Nephron (organoid): ENCODE measurements around the gene SRC.
"Not testable (repeated sequence)": the region's sequence is repeated elsewhere in the genome, so short reads cannot be mapped to it uniquely, and the experiment has no call there.

Source experiments
- H3K27ac Mint-ChIP-seq, 3 experiments: 2 replicates each; pipeline ENCODE4 v1.8.0; 2020; ENCODE audit warnings: mixed read lengths in 3 of 3, mild to moderate bottlenecking in 2 of 3, moderate library complexity in 1 of 3
- H3K27me3 Mint-ChIP-seq: 2 replicates; pipeline ENCODE4 v1.8.0; 2021; ENCODE audit warnings: low read depth, mild to moderate bottlenecking, moderate library complexity, mixed read lengths
- H3K36me3 Mint-ChIP-seq: 2 replicates; pipeline ENCODE4 v1.8.0; 2020; ENCODE audit warnings: low read depth, mixed read lengths
- H3K4me1 Mint-ChIP-seq: 2 replicates; pipeline ENCODE4 v1.8.0; 2020; ENCODE audit warnings: mixed read lengths
- H3K4me3 Mint-ChIP-seq, 3 experiments: 2 replicates each; pipeline ENCODE4 v1.8.0; 2020; ENCODE audit warnings: mild to moderate bottlenecking in 3 of 3, mixed read lengths in 3 of 3, moderate library complexity in 2 of 3
- H3K9me3 Mint-ChIP-seq: 2 replicates; pipeline ENCODE4 v1.8.0; 2020; ENCODE audit warnings: mixed read lengths
- CTCF ChIP-seq, 3 experiments: fragments of 200-600 bp; sonication (generic); IDR thresholded peaks; one replicate each; pipeline ENCODE4 v1.5.0; 2021; ENCODE audit warnings: antibody characterized with exemption in 3 of 3; ENCODE audit not compliant: unreplicated experiment in 3 of 3

SRC gene

GRCh38 chr20:37334450-37334849 lies 11.5 kb upstream of the SRC start:
- no peaks in the 10 kb centered on the region for H3K9me3 Mint-ChIP-seq
- H3K27me3 Mint-ChIP-seq = peaks cover 3% of the 10 kb centered on the region
- no peak overlapping the region for H3K27ac Mint-ChIP-seq
- no peaks in the 10 kb centered on the region for H3K36me3 Mint-ChIP-seq
- peaks cover 36% of the 10 kb centered on the region for H3K4me1 Mint-ChIP-seq
- no peak overlapping the region for H3K4me3 Mint-ChIP-seq
- TF ChIP-seq CTCF (IDR thresholded peaks at IDR 0.05; ENCODE audit: unreplicated experiment in 3 of 3) = no peak

- H3K4me3 Mint-ChIP-seq = peak overlapping the region in 2 of 3 experiments; percentile 7 to 28
- H3K27me3 Mint-ChIP-seq = peaks cover 9% of the 10 kb centered on the region
- H3K36me3 Mint-ChIP-seq = no peaks in the 10 kb centered on the region
- H3K4me1 Mint-ChIP-seq = peaks cover 37% of the 10 kb centered on the region
- H3K9me3 Mint-ChIP-seq = no peaks in the 10 kb centered on the region
- TF ChIP-seq CTCF (IDR thresholded peaks at IDR 0.05; ENCODE audit: unreplicated experiment in 3 of 3) = no peak
- peak overlapping the region; percentile 9 to 36 (median 15) for H3K27ac Mint-ChIP-seq
These were observed 10.1 kb upstream of the SRC start for GRCh38 chr20:37335642-37336368.

- peaks cover 12% of the 10 kb centered on the region for H3K27me3 Mint-ChIP-seq
- H3K36me3 Mint-ChIP-seq = no peaks in the 10 kb centered on the region
- TF ChIP-seq CTCF (IDR thresholded peaks at IDR 0.05; ENCODE audit: unreplicated experiment in 3 of 3) = no peak
- peak overlapping the region; percentile 9 to 63 (median 27) for H3K27ac Mint-ChIP-seq
- no peaks in the 10 kb centered on the region for H3K9me3 Mint-ChIP-seq
- peak overlapping the region in 1 of 3 experiments; percentile 7 for H3K4me3 Mint-ChIP-seq
- peaks cover 32% of the 10 kb centered on the region for H3K4me1 Mint-ChIP-seq
These were observed 9.4 kb upstream of the SRC start for GRCh38 chr20:37336369-37337207.

- TF ChIP-seq CTCF (IDR thresholded peaks at IDR 0.05; ENCODE audit: unreplicated experiment in 3 of 3) = no peak
- Mint-ChIP-seq H3K27me3 (peaks cover 13% of the 10 kb centered on the region), H3K4me1 (peaks cover 27% of the 10 kb centered on the region), H3K36me3 (no peaks in the 10 kb centered on the region), H3K4me3 (no peak overlapping the region), H3K9me3 (no peaks in the 10 kb centered on the region), H3K27ac (peak overlapping the region in 2 of 3 experiments; percentile 27 to 63)
These were observed 8.5 kb upstream of the SRC start for GRCh38 chr20:37337208-37337991.

- H3K27ac Mint-ChIP-seq, H3K4me3 Mint-ChIP-seq, H3K36me3 Mint-ChIP-seq, H3K9me3 Mint-ChIP-seq: not testable (repeated sequence)
- Mint-ChIP-seq H3K4me1 (peaks cover 23% of the 10 kb centered on the region), H3K27me3 (peaks cover 10% of the 10 kb centered on the region)
These were observed 7.6 kb upstream of the SRC start for GRCh38 chr20:37338380-37338779.

GRCh38 chr20:37339208-37339607 lies 6.7 kb upstream of the SRC start:
- no peak overlapping the region for H3K27ac Mint-ChIP-seq
- H3K27me3 Mint-ChIP-seq = peaks cover 9% of the 10 kb centered on the region
- H3K4me3 Mint-ChIP-seq = no peak overlapping the region
- H3K4me1 Mint-ChIP-seq = peaks cover 23% of the 10 kb centered on the region
- no peaks in the 10 kb centered on the region for H3K36me3 Mint-ChIP-seq
- TF ChIP-seq CTCF (IDR thresholded peaks at IDR 0.05; ENCODE audit: unreplicated experiment in 3 of 3) = no peak
- H3K9me3 Mint-ChIP-seq = no peaks in the 10 kb centered on the region

GRCh38 chr20:37339764-37340109 lies 6.2 kb upstream of the SRC start:
- not testable (repeated sequence) for H3K9me3 Mint-ChIP-seq, H3K36me3 Mint-ChIP-seq, H3K27ac Mint-ChIP-seq, H3K4me3 Mint-ChIP-seq, H3K27me3 Mint-ChIP-seq
- H3K4me1 Mint-ChIP-seq = peaks cover 27% of the 10 kb centered on the region
